Erythroblast (primary cell): ENCODE measurements around the gene CCSER1.

Experiments used
- GATA1 ChIP-seq: IDR thresholded peaks from 2 replicates; pipeline ENCODE4 v1.6.1; 2011; ENCODE audit warnings: low read depth, mild to moderate bottlenecking, control low read depth, low read length, moderate library complexity
- POLR2A ChIP-seq: IDR thresholded peaks from 2 replicates; pipeline ENCODE4 v1.6.1; 2011; ENCODE audit warnings: mild to moderate bottlenecking, low read length

GRCh38 chr4:91422011-91422410 lies 1294.8 kb downstream of the CCSER1 start:
- TF ChIP-seq POLR2A, result no peak
- no peak for TF ChIP-seq GATA1
